ENCODE measurements around the gene ATP1A1.

ATP1A1 gene

GRCh38 chr1:116392717-116393404 is 19.8 kb downstream of the ATP1A1 start:
- no peak for DNase-seq

GRCh38 chr1:116393792-116394191 is 20.7 kb downstream of the ATP1A1 start:
- DNase-seq, result no peak

GRCh38 chr1:116394270-116394669 is 21.2 kb downstream of the ATP1A1 start:
- no peak for DNase-seq

- no peak for DNase-seq
These were observed 23.7 kb downstream of the ATP1A1 start for GRCh38 chr1:116396769-116397168.

GRCh38 chr1:116397728-116398127 is 24.7 kb downstream of the ATP1A1 start:
- no peak for DNase-seq

- no peak for DNase-seq
These were observed 27.7 kb downstream of the ATP1A1 start for GRCh38 chr1:116400780-116401179.

GRCh38 chr1:116401646-116402176 is 28.7 kb downstream of the ATP1A1 start:
- no peak for DNase-seq

GRCh38 chr1:116402333-116402732 is 29.3 kb downstream of the ATP1A1 start:
- DNase-seq, result no peak

- no peak for DNase-seq
These were observed 30.6 kb downstream of the ATP1A1 start for GRCh38 chr1:116403496-116404136.

GRCh38 chr1:116404699-116405098 is 31.7 kb downstream of the ATP1A1 start:
- DNase-seq, result no peak

- DNase-seq, result no peak
These were observed 32.4 kb downstream of the ATP1A1 start for GRCh38 chr1:116405241-116406135.

- no peak for DNase-seq
These were observed 34.0 kb downstream of the ATP1A1 start for GRCh38 chr1:116407033-116407432.

GRCh38 chr1:116408193-116408592 is 35.1 kb downstream of the ATP1A1 start:
- no peak for DNase-seq

- DNase-seq, result no peak
These were observed 36.0 kb downstream of the ATP1A1 start for GRCh38 chr1:116408803-116409720.

GRCh38 chr1:116409751-116410191 is 36.7 kb downstream of the ATP1A1 start:
- no peak for DNase-seq

- no peak for DNase-seq
These were observed 38.9 kb downstream of the ATP1A1 start for GRCh38 chr1:116411784-116412479.

GRCh38 chr1:116412480-116412798 is 39.4 kb downstream of the ATP1A1 start:
- no peak for DNase-seq

GRCh38 chr1:116412898-116413297 is 39.9 kb downstream of the ATP1A1 start:
- no peak for DNase-seq

- DNase-seq, result no peak
These were observed 40.4 kb downstream of the ATP1A1 start for GRCh38 chr1:116413414-116413813.

- DNase-seq, result no peak
These were observed 41.3 kb downstream of the ATP1A1 start for GRCh38 chr1:116414364-116414763.

- no peak for DNase-seq
These were observed 42.2 kb downstream of the ATP1A1 start for GRCh38 chr1:116415200-116415698.
